PC-9 (cell line): Measurements from ENCODE around the gene EBF4.

Source experiments
- CTCF ChIP-seq: fragments of 200-600 bp; sonication (generic); conservative IDR thresholded peaks from 2 replicates; pipeline ENCODE4 v1.6.1; 2017; ENCODE audit warnings: mixed run types, antibody characterized with exemption, mild to moderate bottlenecking, moderate library complexity
- EZH2 ChIP-seq: fragments of 200-600 bp; sonication (generic); IDR thresholded peaks from 2 replicates; pipeline ENCODE4 v1.8.0; 2017; ENCODE audit warnings: antibody characterized with exemption, low read depth

DNA sequence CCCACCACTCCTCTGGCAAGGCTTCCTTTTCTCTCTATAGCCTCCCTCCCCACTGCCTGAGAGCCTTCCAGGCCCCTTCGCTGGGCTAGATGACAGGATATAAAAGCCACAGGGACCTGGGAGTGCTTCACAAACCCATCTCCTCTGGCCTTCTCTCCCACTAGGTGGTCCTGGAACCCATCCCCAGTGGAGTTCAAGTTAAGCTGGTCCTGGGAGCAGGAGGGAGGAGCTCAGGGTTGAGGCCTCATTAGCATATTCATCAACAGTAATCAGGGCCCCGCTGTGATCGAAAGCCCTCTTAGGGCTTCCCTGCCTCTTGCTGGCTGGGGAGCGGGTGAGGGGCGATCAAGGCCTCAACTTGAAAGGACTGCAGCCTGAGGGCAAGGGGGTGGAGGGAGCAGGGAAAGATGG is 9.1 kb downstream of the EBF4 start:
- no peak for TF ChIP-seq CTCF
- TF ChIP-seq EZH2, result no peak
